EH (cell line): Measurements from ENCODE around the gene PRPSAP2.
"Not testable (repeated sequence)": the region's sequence is repeated elsewhere in the genome, so short reads cannot be mapped to it uniquely, and the experiment has no call there.

Experiments used
- DNase-seq: peaks from one replicate; pipeline ENCODE4 v3.0.0-alpha.2; 2015; ENCODE audit warnings: low read depth

PRPSAP2 gene

GRCh38 chr17:18946536-18946935 lies 88.6 kb downstream of the PRPSAP2 start:
- no peak for DNase-seq

- no peak for DNase-seq
Observed at GRCh38 chr17:18947866-18948265, 89.9 kb downstream of the PRPSAP2 start.

GRCh38 chr17:18948476-18949006 lies 90.6 kb downstream of the PRPSAP2 start:
- no peak for DNase-seq

GRCh38 chr17:18949566-18949965 lies 91.6 kb downstream of the PRPSAP2 start:
- DNase-seq, result no peak

GRCh38 chr17:18950346-18950745 lies 92.4 kb downstream of the PRPSAP2 start:
- no peak for DNase-seq

GRCh38 chr17:18950944-18951905 lies 93.3 kb downstream of the PRPSAP2 start:
- no peak for DNase-seq

- DNase-seq, result no peak
Observed at GRCh38 chr17:18951941-18952842, 94.3 kb downstream of the PRPSAP2 start, which contains the start of gene SLC5A10. Gene SLC5A10, plus strand, starts transcription at chr17:18952165. Its CDS starts 41 bp downstream, at chr17:18952206.

- no peak for DNase-seq
Observed at GRCh38 chr17:18953231-18953728, 95.3 kb downstream of the PRPSAP2 start.

GRCh38 chr17:18954321-18954720 lies 96.4 kb downstream of the PRPSAP2 start:
- no peak for DNase-seq

GRCh38 chr17:18955009-18955408 lies 97.1 kb downstream of the PRPSAP2 start:
- DNase-seq, result no peak

- DNase-seq, result not testable (repeated sequence)
Observed at GRCh38 chr17:18956021-18956420, 98.1 kb downstream of the PRPSAP2 start.

GRCh38 chr17:18956581-18956980 lies 98.7 kb downstream of the PRPSAP2 start:
- no peak for DNase-seq

- DNase-seq, result no peak
Observed at GRCh38 chr17:18957831-18958230, 99.9 kb downstream of the PRPSAP2 start.

GRCh38 chr17:18958611-18959010 lies 100.7 kb downstream of the PRPSAP2 start:
- DNase-seq, result no peak

GRCh38 chr17:18959071-18959844 lies 101.3 kb downstream of the PRPSAP2 start:
- DNase-seq, result peak; percentile 71

- no peak for DNase-seq
Observed at GRCh38 chr17:18959845-18960240, 101.9 kb downstream of the PRPSAP2 start.

- DNase-seq, result no peak
Observed at GRCh38 chr17:18960241-18960665, 102.3 kb downstream of the PRPSAP2 start.

GRCh38 chr17:18960803-18961511 lies 103.0 kb downstream of the PRPSAP2 start:
- DNase-seq, result peak; percentile 72

- DNase-seq, result peak; percentile 31
Observed at GRCh38 chr17:18961634-18962493, 103.9 kb downstream of the PRPSAP2 start.

GRCh38 chr17:18962494-18962815 lies 104.5 kb downstream of the PRPSAP2 start:
- DNase-seq, result no peak
